ENCODE measurements around the gene SLC4A2.
"Not testable (repeated sequence)": the region's sequence is repeated elsewhere in the genome, so short reads cannot be mapped to it uniquely, and the experiment has no call there.

SLC4A2 gene

DNA sequence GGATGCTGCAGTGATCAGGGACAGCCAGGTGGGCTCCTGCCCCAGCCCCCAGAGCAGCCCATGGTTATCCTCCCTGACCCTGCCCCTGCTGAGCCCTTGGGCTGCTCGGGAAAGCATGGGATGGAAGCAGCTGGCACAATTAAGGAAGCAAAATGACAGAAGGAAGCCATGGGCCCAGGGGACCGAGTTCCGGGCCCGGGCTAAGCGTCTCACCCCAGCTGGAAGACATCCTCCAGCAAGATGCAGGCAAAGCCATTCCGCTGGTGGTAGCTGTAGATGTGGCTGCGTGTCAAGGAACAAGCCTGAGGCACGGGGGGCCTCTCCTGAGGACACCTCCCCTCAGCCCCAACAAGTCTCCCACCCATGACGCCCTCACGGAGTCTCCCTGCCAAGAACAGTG lies 36.2 kb upstream of the SLC4A2 start:
- no peak overlapping the region for H3K4me3 ChIP-seq (ENCODE audit: low read depth in 1 of 2, low read length in 2 of 2)
- H3K9ac ChIP-seq (ENCODE audit: low read depth in 1 of 2, low read length in 2 of 2), result no peak overlapping the region
- H3K4me1 ChIP-seq (ENCODE audit: control insufficient read depth in 1 of 2, insufficient read depth in 2 of 2, low read length in 2 of 2), result peaks cover 12 to 25% of the 10 kb centered on the region in 2 donors
- no peaks in the 10 kb centered on the region for H3K9me3 ChIP-seq (ENCODE audit: control insufficient read depth in 1 of 2, low read length in 2 of 2)
- no peaks in the 10 kb centered on the region for H3K36me3 ChIP-seq (ENCODE audit: control insufficient read depth in 1 of 2, insufficient read depth in 2 of 2, low read length in 2 of 2)
- H3K27ac ChIP-seq (ENCODE audit: low read depth, low read length), result no peak overlapping the region
- H3K27me3 ChIP-seq (ENCODE audit: control insufficient read depth in 1 of 2, insufficient read depth in 2 of 2, low read length in 2 of 2), result peaks cover 23 to 26% of the 10 kb centered on the region in 2 donors

DNA sequence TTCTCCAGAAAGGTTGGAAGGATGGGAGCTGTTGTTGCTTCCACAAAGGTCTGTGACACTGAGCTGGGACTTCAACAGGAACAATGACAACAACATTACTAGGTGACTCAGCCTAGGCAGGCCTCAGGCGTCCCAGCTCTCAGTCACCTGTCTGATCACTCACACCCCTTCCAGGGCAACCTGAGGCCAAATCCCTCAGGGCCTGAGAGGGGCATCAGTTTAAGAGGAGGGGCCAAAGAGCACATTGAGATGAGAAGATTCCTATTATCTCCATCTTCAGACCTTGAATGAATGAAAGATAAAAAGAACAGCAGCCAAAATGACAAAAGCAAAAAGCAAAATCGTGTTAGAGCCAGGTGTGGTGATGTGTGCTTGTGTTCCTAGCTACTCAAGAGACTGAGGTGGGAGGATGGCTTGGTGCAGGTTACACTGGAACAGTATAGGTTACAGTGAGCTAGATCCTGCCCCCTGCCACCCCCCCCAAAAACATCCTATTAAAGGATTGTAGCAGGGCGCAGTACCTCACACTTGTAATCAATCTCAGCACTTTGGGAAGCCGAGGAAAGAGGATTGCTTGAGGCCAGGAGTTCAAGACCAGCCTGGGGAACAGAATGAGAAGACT lies 34.8 kb upstream of the SLC4A2 start, which contains the start of gene ATG9B:
Gene ATG9B (minus strand): TSS at position 60 of the 622 bp plus-strand sequence. CDS start 71 bp downstream, outside the sequence.
- no peaks in the 10 kb centered on the region for H3K36me3 ChIP-seq (ENCODE audit: control insufficient read depth in 1 of 2, insufficient read depth in 2 of 2, low read length in 2 of 2)
- no peak within 1 kb of the TSS for H3K27ac ChIP-seq (ENCODE audit: low read depth, low read length)
- H3K9me3 ChIP-seq (ENCODE audit: control insufficient read depth in 1 of 2, low read length in 2 of 2), result no peaks in the 10 kb centered on the region
- H3K4me1 ChIP-seq (ENCODE audit: control insufficient read depth in 1 of 2, insufficient read depth in 2 of 2, low read length in 2 of 2), result peaks cover 6 to 22% of the 10 kb centered on the region in 2 donors
- no peak within 1 kb of the TSS for H3K9ac ChIP-seq (ENCODE audit: low read depth in 1 of 2, low read length in 2 of 2)
- no peak within 1 kb of the TSS for H3K4me3 ChIP-seq (ENCODE audit: low read depth in 1 of 2, low read length in 2 of 2)
- H3K27me3 ChIP-seq (ENCODE audit: control insufficient read depth in 1 of 2, insufficient read depth in 2 of 2, low read length in 2 of 2), result peaks cover 12 to 14% of the 10 kb centered on the region in 2 donors

DNA sequence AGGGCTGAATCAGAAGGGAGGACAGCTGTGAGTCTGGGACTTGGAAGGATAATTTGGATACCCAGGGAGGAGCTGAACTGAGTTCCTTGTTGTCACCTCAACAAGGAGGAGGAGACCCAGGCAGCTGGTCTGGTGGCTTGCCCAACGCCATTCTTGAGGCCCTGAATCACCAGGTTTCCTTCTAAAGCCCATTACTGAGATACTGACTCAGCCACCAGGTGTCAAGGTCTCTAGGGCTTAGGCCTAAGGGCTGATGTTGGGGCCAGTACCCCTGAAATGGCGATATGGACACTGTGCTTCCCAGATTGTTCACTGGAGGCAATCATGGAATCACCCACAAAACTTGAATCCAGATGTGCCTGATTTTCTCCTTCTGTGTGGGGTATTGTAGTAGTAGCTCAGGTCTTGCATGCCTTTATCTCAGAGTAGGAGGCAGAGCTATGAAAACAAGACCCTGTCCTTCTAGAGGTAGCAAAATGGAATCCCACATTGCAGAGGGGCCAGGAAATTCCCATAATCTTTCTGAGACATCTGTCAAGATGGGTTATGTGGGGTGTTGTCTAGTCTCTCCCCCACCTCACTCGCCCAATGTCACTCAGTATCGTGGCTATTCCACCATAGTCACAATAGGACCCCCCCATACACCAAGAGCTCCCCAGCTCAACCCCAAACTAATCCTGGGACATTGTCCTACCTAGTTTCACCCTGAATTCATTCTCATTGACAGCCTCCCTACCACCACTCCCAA lies 33.3 kb upstream of the SLC4A2 start:
- no peak overlapping the region for H3K9ac ChIP-seq (ENCODE audit: low read depth in 1 of 2, low read length in 2 of 2)
- H3K27me3 ChIP-seq (ENCODE audit: control insufficient read depth in 1 of 2, insufficient read depth in 2 of 2, low read length in 2 of 2), result no peaks in the 10 kb centered on the region
- H3K4me1 ChIP-seq (ENCODE audit: control insufficient read depth in 1 of 2, insufficient read depth in 2 of 2, low read length in 2 of 2), result peaks cover 6 to 22% of the 10 kb centered on the region in 2 donors
- H3K9me3 ChIP-seq (ENCODE audit: control insufficient read depth in 1 of 2, low read length in 2 of 2), result no peaks in the 10 kb centered on the region
- H3K36me3 ChIP-seq (ENCODE audit: control insufficient read depth in 1 of 2, insufficient read depth in 2 of 2, low read length in 2 of 2), result no peaks in the 10 kb centered on the region
- H3K27ac ChIP-seq (ENCODE audit: low read depth, low read length), result no peak overlapping the region
- H3K4me3 ChIP-seq (ENCODE audit: low read depth in 1 of 2, low read length in 2 of 2), result no peak overlapping the region

DNA sequence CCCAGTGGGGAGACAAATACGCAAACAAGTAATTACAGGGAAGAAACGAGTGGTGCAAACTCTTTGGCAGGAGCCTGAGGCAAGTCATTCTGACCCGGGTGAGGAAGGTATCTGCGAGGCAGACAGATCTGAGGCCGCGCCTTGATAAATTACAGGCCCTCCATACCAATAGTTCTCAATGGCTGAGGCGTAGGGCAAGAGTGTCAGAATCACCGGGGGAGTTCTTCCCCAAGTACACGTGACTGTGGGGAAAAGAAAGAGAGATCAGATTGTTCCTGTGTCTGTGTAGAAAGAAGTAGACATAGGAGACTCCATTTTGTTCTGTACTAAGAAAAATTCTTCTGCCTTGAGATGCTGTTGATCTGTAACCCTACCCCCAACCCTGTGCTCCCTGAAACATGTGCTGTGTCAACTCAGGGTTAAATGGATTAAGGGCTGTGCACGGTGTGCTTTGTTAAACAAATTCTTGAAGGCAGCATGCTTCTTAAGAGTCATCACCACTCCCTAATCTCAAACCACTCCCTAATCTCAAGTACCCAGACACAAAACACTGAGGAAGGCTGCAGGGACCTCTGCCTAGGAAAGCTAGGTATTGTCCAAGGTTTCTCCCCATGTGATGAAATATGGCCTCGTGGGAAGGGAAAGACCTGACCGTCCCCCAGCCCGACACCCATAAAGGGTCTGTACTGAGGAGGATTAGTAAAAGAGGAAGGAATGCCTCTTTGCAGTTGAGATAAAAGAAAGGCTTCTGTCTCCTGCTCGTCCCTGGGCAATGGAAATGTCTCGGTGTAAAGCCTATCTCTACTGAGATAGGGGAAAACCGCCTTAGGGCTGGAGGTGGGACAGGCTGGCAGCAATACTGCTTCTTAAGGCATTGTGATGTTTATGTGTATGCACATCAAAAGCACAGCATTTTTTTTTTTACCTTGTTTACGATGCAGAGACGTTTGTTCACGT lies 32.3 kb upstream of the SLC4A2 start:
- H3K9me3 ChIP-seq (ENCODE audit: control insufficient read depth in 1 of 2, low read length in 2 of 2); H3K27ac ChIP-seq (ENCODE audit: low read depth, low read length); H3K36me3 ChIP-seq (ENCODE audit: control insufficient read depth in 1 of 2, insufficient read depth in 2 of 2, low read length in 2 of 2); H3K27me3 ChIP-seq (ENCODE audit: control insufficient read depth in 1 of 2, insufficient read depth in 2 of 2, low read length in 2 of 2): not testable (repeated sequence)
- Histone ChIP-seq H3K9ac (ENCODE audit: low read depth in 1 of 2, low read length in 2 of 2) (peak overlapping the region in 1 of 2 donors; percentile 57), H3K4me1 (ENCODE audit: control insufficient read depth in 1 of 2, insufficient read depth in 2 of 2, low read length in 2 of 2) (peaks cover 6 to 22% of the 10 kb centered on the region in 2 donors), H3K4me3 (ENCODE audit: low read depth in 1 of 2, low read length in 2 of 2) (peak overlapping the region in 1 of 2 donors; percentile 75)

DNA sequence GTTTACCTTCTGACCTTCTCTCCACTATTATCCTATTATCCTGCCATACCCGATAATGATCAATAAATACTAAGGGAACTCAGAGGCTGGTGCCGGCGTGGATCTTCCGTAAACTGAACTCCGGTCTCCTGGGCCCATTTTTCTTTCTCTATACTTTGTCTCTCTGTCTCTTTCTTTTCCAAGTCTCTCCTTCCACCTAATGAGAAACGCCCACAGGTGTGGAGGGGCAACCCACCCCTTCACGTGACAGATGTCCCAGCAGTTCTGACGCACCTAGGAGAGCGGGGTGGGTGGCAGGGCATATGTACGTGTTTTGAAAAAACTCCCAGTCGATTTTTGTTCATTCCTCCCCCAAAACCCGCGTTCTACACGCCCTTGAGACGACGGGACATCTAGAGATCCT lies 31.7 kb upstream of the SLC4A2 start:
- not testable (repeated sequence) for H3K36me3 ChIP-seq (ENCODE audit: control insufficient read depth in 1 of 2, insufficient read depth in 2 of 2, low read length in 2 of 2)
- peak overlapping the region; percentile 57 to 61 for H3K9ac ChIP-seq (ENCODE audit: low read depth in 1 of 2, low read length in 2 of 2)

DNA sequence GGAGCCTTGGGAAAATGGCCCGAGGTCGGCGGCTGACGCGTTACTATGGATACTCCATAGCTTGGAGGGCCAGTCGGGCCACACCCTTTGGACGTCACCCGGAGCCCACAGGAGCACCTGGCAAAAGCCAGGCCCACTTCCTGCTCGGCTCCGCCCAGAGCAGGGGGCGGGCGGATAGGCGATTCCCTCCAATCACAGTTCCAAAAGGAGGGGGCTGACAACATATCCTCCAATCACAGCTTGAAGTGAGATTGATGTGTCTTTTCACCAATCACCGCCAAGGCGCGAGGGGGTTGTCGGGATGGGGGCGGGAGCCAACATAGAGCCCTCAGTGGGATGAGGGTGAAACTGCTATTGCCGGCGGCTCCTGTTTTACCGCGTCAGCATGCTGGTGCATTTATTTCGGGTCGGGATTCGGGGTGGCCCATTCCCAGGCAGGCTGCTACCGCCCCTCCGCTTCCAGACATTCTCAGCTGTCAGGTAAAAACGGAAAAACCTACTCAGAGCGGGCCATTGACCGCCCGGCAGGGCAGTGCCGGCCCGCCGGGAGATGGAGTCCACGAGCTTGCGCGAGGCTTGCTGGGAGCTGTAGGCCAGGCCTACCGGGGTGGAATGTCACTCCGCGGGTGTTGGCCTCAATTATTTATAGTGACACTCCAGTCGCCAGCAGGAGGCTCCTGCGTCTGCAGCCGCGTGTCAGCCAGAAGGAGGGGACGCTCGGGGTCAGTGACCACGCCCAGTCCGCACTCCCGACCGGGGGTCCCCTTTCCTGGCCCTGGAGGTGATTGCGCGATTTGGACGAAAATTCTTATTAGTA lies 31.1 kb upstream of the SLC4A2 start, which contains the start of gene ABCB8:
Gene ABCB8 (plus strand): TSS at position 320 of the 817 bp plus-strand sequence. CDS start 66 bp downstream, at position 386.
- Histone ChIP-seq H3K36me3 (ENCODE audit: control insufficient read depth in 1 of 2, insufficient read depth in 2 of 2, low read length in 2 of 2) (peaks cover 0 to 11% of the 10 kb centered on the region in 2 donors), H3K4me3 (ENCODE audit: low read depth in 1 of 2, low read length in 2 of 2) (peak within 1 kb of the TSS; percentile 75 to 82), H3K27ac (ENCODE audit: low read depth, low read length) (peak within 1 kb of the TSS; percentile 76), H3K9me3 (ENCODE audit: control insufficient read depth in 1 of 2, low read length in 2 of 2) (no peaks in the 10 kb centered on the region), H3K27me3 (ENCODE audit: control insufficient read depth in 1 of 2, insufficient read depth in 2 of 2, low read length in 2 of 2) (no peaks in the 10 kb centered on the region), H3K4me1 (ENCODE audit: control insufficient read depth in 1 of 2, insufficient read depth in 2 of 2, low read length in 2 of 2) (peaks cover 6 to 22% of the 10 kb centered on the region in 2 donors), H3K9ac (ENCODE audit: low read depth in 1 of 2, low read length in 2 of 2) (peak within 1 kb of the TSS; percentile 57 to 61)

More for the DNA sequence above, 31.7 kb upstream of the SLC4A2 start:
- Histone ChIP-seq H3K4me1 (ENCODE audit: control insufficient read depth in 1 of 2, insufficient read depth in 2 of 2, low read length in 2 of 2) (peaks cover 6 to 22% of the 10 kb centered on the region in 2 donors), H3K27ac (ENCODE audit: low read depth, low read length) (peak overlapping the region; percentile 36), H3K4me3 (ENCODE audit: low read depth in 1 of 2, low read length in 2 of 2) (peak overlapping the region; percentile 75 to 82)
- not testable (repeated sequence) for H3K27me3 ChIP-seq (ENCODE audit: control insufficient read depth in 1 of 2, insufficient read depth in 2 of 2, low read length in 2 of 2); H3K9me3 ChIP-seq (ENCODE audit: control insufficient read depth in 1 of 2, low read length in 2 of 2)

DNA sequence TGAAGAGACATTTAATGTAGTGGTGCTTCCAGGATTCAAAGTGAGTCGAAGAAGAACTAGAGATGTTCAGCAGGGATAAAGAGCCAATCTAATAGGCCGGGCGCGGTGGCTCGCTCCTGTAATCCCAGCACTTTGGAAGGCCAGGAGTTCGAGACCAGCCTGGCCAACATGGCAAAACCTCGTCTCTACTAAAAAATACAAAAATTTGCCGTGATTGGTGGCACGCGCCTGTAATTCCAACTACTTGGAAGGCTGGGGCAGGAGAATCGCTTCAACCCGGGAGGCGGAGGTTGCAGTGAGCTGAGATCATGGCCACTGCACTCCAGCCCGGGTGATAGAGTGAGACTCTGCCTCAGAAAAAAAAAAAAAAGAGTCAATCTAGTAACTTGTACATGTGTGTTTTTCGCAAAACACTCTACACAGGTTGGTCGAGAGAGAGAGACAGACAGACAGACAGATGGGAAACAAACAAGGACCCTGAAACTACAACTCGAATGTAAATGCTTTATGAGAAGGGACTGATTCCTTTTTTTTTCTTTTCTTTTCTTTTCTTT lies 30.4 kb upstream of the SLC4A2 start:
- Histone ChIP-seq H3K4me3 (ENCODE audit: low read depth in 1 of 2, low read length in 2 of 2) (peak overlapping the region; percentile 75 to 82), H3K36me3 (ENCODE audit: control insufficient read depth in 1 of 2, insufficient read depth in 2 of 2, low read length in 2 of 2) (peaks cover 0 to 14% of the 10 kb centered on the region in 2 donors), H3K9ac (ENCODE audit: low read depth in 1 of 2, low read length in 2 of 2) (peak overlapping the region; percentile 57 to 61), H3K9me3 (ENCODE audit: control insufficient read depth in 1 of 2, low read length in 2 of 2) (no peaks in the 10 kb centered on the region), H3K27ac (ENCODE audit: low read depth, low read length) (peak overlapping the region; percentile 76), H3K27me3 (ENCODE audit: control insufficient read depth in 1 of 2, insufficient read depth in 2 of 2, low read length in 2 of 2) (no peaks in the 10 kb centered on the region), H3K4me1 (ENCODE audit: control insufficient read depth in 1 of 2, insufficient read depth in 2 of 2, low read length in 2 of 2) (peaks cover 6 to 22% of the 10 kb centered on the region in 2 donors)

DNA sequence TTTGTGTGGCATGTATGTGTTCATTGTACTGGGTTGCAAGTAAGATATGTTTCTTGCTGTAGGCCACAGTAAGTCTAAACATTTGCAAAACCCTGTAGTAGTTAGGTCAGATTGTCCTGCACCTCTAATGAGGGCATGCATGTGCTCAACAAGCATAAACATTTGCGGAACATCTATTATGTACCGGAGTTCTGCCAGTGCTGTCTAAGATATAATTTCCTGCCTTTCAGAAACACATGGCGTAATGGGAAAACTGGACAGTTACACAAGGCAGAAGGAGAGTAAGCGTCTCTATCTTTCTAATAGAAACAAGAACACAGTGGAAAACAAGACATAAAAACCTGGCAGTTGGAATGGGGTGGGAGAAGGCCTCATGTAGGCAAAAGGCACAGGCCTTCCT lies 28.4 kb upstream of the SLC4A2 start:
- no peaks in the 10 kb centered on the region for H3K27me3 ChIP-seq (ENCODE audit: control insufficient read depth in 1 of 2, insufficient read depth in 2 of 2, low read length in 2 of 2)
- H3K9me3 ChIP-seq (ENCODE audit: control insufficient read depth in 1 of 2, low read length in 2 of 2), result no peaks in the 10 kb centered on the region
- no peak overlapping the region for H3K4me3 ChIP-seq (ENCODE audit: low read depth in 1 of 2, low read length in 2 of 2)
- no peak overlapping the region for H3K9ac ChIP-seq (ENCODE audit: low read depth in 1 of 2, low read length in 2 of 2)
- H3K27ac ChIP-seq (ENCODE audit: low read depth, low read length), result no peak overlapping the region
- H3K4me1 ChIP-seq (ENCODE audit: control insufficient read depth in 1 of 2, insufficient read depth in 2 of 2, low read length in 2 of 2), result peaks cover 6 to 22% of the 10 kb centered on the region in 2 donors
- H3K36me3 ChIP-seq (ENCODE audit: control insufficient read depth in 1 of 2, insufficient read depth in 2 of 2, low read length in 2 of 2), result peaks cover 10 to 31% of the 10 kb centered on the region in 2 donors

Data from duodenal mucosa (tissue), 2 donors.